HG02571 (cell line): ENCODE results near the gene ALOX5AP.

Experiments used
- ATAC-seq: cut with Tn5 transposase; IDR thresholded peaks from one replicate; pipeline ENCODE4 v1.9.1; 2021; ENCODE audit warnings: mild to moderate bottlenecking, moderate library complexity; ENCODE audit not compliant: unreplicated experiment

Gene ALOX5AP

GRCh38 chr13:30714629-30715371 lies 20.5 kb upstream of the ALOX5AP start:
- ATAC-seq, result no peak

- no peak for ATAC-seq
These were observed 20.0 kb upstream of the ALOX5AP start for GRCh38 chr13:30715372-30715756.

- no peak for ATAC-seq
These were observed 19.5 kb upstream of the ALOX5AP start for GRCh38 chr13:30715837-30716236.

- no peak for ATAC-seq
These were observed 16.4 kb upstream of the ALOX5AP start for GRCh38 chr13:30718661-30719524.

- ATAC-seq, result no peak
These were observed 15.8 kb upstream of the ALOX5AP start for GRCh38 chr13:30719525-30719914.

GRCh38 chr13:30720172-30720869 lies 15.0 kb upstream of the ALOX5AP start:
- peak; percentile 58 for ATAC-seq

- ATAC-seq, result no peak
These were observed 13.4 kb upstream of the ALOX5AP start for GRCh38 chr13:30721936-30722335.

- no peak for ATAC-seq
These were observed 13.0 kb upstream of the ALOX5AP start for GRCh38 chr13:30722361-30722760.

GRCh38 chr13:30724778-30725177 lies 10.6 kb upstream of the ALOX5AP start:
- ATAC-seq, result no peak

GRCh38 chr13:30725326-30726085 lies 9.8 kb upstream of the ALOX5AP start:
- ATAC-seq, result no peak

GRCh38 chr13:30726192-30726591 lies 9.2 kb upstream of the ALOX5AP start:
- ATAC-seq, result no peak

GRCh38 chr13:30727491-30728355 lies 7.6 kb upstream of the ALOX5AP start:
- no peak for ATAC-seq

GRCh38 chr13:30729801-30730200 lies 5.5 kb upstream of the ALOX5AP start:
- no peak for ATAC-seq

GRCh38 chr13:30730526-30730925 lies 4.8 kb upstream of the ALOX5AP start:
- no peak for ATAC-seq

GRCh38 chr13:30731361-30732045 lies 3.8 kb upstream of the ALOX5AP start:
- ATAC-seq, result no peak

- ATAC-seq, result no peak
These were observed 3.3 kb upstream of the ALOX5AP start for GRCh38 chr13:30732046-30732390.

- no peak for ATAC-seq
These were observed 904 bp upstream of the ALOX5AP start for GRCh38 chr13:30734439-30734838.

- no peak for ATAC-seq
These were observed 481 bp downstream of the ALOX5AP start for GRCh38 chr13:30735872-30736175.

- ATAC-seq, result no peak
These were observed 1.3 kb downstream of the ALOX5AP start for GRCh38 chr13:30736461-30737320.
